T-helper 2 cell (primary cell): ENCODE measurements around the gene COX7A1.
"Not testable (repeated sequence)": the region's sequence is repeated elsewhere in the genome, so short reads cannot be mapped to it uniquely, and the experiment has no call there.

Experiments used
- DNase-seq, 5 experiments: peaks; one replicate each; pipeline versions ENCODE4 v3.0.0 to v3.0.0-alpha.2; 2012 to 2022
- total RNA-seq, 2 donors: gene quantifications; one replicate each; lab custom pipeline; 2026; lab: John Stamatoyannopoulos, UW

COX7A1 gene
- total RNA-seq: 0 reads per million in 2 donors

DNA sequence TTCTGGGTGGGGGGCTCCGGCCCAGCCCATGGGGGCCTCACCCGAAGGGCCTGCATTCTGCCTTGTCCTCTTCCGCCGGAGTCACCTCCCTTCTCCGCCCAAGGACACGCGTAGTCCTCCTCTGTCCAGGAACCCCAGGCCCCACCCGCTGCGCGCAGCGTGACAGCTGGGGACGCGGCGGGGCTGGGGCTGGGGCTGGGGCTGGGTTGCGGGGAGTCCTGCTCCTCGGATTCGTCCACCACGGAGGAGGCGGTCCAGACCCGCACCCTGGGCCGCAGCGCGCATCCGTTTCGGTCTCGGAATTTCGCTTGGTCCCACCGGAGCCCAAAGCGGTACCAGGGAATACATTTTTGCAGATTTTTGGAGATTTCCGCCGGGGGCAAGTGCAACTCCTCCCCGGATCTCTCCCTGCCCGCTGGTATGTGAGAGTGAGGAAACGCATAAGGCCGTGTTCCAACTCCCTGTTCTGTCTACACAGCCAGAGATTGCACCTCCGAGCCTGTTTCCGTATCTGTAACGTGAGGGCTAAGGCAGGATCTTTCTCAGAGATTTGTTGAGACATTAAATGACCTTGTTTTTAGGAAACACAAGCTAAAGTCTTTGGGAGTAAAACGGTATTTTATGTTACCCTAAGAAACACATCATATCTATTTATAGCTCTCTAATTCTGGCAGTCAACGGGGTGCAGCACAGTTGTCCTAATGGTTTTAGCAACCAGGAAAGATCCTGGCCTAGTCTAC is at the start of gene COX7A1:
Gene COX7A1, minus strand, starts transcription at position 96 of the 740 bp plus-strand sequence. Its CDS starts 40 bp downstream, at position 56.
- no peak for DNase-seq

DNA sequence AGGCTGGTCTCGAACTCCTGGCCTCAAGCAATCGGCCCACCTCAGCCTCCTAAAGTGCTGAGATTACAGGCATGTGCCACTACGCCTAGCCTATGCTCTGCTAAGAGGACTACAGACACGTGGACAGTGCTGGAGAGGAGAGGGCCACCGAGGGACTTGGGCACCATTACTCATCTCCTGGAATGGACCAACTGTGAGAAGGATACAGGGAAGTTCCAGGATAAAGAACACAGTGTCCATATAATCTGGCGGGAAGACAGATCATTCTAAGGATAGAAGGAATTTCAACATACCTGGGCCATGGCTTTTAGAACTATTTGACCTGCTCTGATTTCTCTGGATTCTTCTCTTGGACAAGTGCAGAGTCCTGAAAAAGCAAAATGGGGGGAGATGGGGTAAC is 49.4 kb upstream of the COX7A1 start:
- DNase-seq: no peak

DNA sequence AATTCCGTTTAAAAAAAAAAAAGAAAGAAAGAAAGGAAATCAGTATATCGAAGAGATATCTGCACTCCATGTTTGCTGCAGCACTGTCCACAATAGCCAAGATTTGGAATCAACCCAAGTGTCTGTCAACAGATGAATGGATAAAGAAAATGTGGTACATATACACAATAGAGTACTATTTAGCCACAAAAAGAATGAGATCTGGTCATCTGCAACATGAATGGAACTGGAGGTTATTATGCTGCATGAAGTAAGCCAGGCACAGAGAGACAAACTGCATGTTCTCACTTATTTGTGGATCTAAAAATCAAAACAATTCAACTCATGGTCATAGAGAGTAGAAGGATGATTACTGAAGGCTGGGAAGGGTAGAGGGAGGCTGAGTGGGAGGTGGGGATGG is 45.9 kb upstream of the COX7A1 start:
- DNase-seq: no peak

- no peak for DNase-seq
These were observed 44.0 kb upstream of the COX7A1 start for GRCh38 chr19:36196249-36196648.

- not testable (repeated sequence) for DNase-seq
These were observed 34.5 kb upstream of the COX7A1 start for GRCh38 chr19:36186722-36187121.

DNA sequence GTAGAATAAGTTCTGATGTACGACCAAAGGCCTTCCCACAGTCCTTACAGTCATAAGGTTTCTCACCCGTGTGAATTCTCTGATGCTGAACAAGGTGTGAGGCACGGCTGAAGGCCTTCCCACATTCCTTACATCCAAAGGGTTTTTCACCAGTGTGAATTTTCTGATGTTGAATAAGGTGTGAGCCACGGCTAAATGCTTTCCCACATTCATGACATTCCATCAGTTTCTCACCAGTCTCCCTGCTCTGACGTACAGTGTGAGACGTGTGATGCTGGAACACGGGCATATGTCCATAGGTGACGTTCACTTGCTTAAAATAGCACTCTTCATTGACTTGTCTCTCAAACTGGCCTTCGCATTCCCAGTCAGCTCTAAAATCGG is 31.0 kb upstream of the COX7A1 start:
- no peak for DNase-seq

GRCh38 chr19:36182612-36183244 is 30.5 kb upstream of the COX7A1 start:
- no peak for DNase-seq

- not testable (repeated sequence) for DNase-seq
These were observed 26.8 kb upstream of the COX7A1 start for GRCh38 chr19:36179077-36179476.

- not testable (repeated sequence) for DNase-seq
These were observed 21.6 kb upstream of the COX7A1 start for GRCh38 chr19:36173846-36174245.

DNA sequence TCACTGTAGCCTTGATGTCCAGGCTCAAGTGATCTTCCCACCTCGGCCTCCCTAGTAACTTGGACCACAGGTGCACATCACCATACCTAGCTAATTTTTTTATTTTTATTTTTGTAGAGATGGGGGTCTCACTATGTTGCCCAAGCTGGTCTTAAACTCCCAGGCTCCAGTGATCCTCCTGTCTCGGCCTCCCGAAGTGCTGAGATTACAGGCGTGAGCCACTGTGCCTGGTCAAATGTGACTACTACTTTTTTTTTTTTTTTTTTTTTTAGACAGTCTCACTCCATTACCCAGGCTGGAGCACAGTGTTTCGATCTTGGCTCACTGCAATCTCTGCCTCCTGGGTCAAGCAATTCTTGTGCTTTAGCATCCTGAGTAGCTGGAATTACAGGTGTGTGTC is 20.6 kb upstream of the COX7A1 start:
- DNase-seq: no peak

GRCh38 chr19:36169084-36169760 is 17.0 kb upstream of the COX7A1 start:
- no peak for DNase-seq

- no peak for DNase-seq
These were observed 11.6 kb upstream of the COX7A1 start for GRCh38 chr19:36163813-36164212.

DNA sequence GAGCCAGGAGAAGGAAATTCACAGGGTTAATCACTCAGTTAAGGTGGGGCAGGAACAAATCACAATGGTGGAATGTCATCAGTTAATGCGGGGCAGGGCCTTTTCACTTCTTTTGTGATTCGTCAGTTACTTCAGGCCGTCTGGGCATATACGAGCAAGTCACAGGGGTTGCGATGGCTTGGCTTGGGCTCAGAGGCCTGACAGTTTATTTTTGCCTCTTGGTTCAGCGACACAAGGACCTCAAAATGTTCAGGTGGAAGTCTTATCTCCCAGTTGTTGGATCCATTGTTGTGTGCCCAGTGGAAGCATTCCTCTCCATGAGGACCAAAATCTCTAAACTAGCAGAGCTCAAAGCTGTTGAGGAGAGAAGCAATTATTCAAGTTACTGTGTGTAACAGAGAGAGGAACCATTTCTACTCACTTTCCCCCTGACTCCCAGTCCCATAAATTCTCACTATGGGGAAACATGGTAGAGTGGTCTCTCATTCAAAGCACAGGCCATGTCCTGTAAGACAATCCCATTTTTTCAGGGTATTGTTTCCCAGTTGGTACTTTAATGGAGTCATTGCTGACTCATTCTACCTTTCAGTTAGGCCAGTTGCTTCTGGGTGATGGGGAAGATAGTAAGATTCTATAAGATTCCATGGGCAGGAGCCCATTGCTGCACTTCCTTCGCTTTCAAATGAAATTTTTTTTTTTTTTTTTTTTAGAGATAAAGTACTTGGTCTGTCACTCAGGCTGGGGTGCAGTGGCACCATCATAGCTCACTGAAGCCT is 8.8 kb upstream of the COX7A1 start:
- no peak for DNase-seq

GRCh38 chr19:36153126-36153525 is 879 bp upstream of the COX7A1 start:
- no peak for DNase-seq

- no peak for DNase-seq
These were observed 262 bp downstream of the COX7A1 start for GRCh38 chr19:36152019-36152351.

DNA sequence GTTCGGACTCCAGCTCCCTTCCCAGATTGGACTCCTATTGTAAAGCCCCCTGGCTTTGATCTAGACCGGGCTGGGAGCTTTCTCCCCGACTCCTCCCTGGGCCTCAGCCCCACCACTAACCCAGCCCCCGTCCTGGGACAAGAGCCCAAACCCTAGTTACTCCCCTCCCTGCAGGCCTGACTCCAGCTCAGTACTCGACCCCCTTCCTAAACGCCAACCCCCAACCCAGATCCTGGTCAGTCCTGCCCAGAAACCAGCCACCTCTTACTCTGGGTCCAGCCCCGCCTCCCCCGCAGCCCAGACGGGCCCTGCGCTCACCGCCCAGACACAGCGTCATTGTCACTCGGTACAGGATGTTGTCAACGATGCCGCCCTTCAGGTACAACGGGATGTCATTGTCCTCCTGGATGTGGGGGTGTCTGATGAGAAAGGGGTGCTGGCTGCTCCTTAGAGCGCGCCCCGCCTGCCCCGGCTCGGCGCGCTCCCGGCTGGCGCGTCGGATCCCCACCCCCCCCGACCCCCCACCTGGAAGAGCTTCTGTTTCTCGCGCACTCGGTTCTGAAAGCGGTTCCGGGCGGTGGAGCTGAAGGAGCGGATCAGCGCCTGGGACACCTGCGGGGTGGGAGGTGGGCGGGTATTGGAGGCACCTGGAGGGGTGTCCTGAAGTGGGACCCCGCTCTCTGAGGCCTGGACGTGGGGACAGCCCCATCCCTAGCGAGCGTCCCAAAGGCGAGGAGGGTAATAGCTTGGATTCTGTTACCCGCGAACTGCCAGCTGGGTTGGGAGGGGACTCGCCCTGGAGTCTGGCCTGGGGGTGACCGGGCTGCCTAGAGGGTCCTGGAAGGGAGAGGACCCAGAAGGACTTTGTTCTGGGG is 866 bp downstream of the COX7A1 start:
- no peak for DNase-seq

- DNase-seq: no peak
These were observed 1.7 kb downstream of the COX7A1 start for GRCh38 chr19:36150586-36150985.

DNA sequence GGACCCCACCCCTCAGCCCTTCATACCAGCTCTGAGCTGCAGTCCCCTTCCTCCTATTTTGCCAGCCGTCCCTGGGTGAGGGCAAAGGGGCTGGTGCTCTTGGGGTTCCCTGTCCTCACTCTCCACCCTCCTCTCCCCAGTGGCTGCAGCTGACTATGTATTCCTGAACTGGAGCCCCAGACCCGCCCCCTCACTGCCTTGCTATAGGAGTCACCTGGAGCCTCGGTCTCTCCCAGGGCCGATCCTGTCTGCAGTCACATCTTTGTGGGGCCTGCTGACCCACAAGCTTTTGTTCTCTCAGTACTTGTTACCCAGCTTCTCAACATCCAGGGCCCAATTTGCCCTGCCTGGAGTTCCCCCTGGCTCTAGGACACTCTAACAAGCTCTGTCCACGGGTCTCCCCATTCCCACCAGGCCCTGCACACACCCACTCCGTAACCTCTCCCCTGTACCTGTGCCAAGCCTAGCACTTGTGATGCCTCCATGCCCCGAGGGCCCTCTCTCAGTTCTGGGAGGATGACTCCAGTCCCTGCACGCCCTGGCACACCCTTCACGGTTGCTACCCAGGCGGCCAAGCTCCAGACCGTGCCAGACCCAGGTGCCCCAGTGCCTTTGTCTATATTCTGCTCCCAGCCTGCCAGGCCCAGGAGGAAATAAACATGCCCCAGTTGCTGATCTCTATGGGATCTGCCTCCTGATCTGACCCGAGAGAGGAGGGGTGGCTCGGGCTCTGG is 2.4 kb downstream of the COX7A1 start:
- DNase-seq: no peak

- DNase-seq: no peak
These were observed 7.6 kb downstream of the COX7A1 start for GRCh38 chr19:36144624-36145023.

- no peak for DNase-seq
These were observed 9.8 kb downstream of the COX7A1 start for GRCh38 chr19:36142496-36142895.

DNA sequence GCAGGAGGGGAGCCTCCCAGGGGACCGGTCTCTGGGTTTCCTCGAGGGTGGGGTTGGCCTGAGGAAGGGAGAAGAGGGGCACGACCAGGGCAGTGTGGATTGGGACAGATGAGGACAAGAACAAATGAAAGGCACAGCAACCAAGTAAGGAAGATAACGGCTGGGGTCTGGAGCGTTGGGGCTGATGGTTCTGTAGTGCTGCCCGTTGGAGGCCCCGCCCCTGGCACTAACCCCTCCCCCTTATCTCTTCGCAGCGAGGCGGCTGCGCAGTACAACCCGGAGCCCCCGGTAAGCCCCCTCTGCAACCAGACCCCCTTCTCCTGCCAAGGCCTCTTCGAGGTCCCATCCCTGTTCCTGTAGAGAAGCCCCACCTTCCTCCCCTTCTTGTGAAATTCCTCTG is 10.2 kb downstream of the COX7A1 start:
- DNase-seq: no peak
